WI38 (cell line): ENCODE measurements around the gene THSD4.

Experiments
- H3K4me3 ChIP-seq: 2 replicates; pipeline ENCODE4 v1.5.1; 2011; ENCODE audit warnings: low read depth, mild to moderate bottlenecking, control low read depth, low read length
- TF ChIP-seq, protein P1 (sequence below): IDR thresholded peaks from 2 replicates; pipeline ENCODE4 v1.5.1; 2012; ENCODE audit warnings: low read depth, mild to moderate bottlenecking, control low read depth, low read length

The THSD4 gene

DNA sequence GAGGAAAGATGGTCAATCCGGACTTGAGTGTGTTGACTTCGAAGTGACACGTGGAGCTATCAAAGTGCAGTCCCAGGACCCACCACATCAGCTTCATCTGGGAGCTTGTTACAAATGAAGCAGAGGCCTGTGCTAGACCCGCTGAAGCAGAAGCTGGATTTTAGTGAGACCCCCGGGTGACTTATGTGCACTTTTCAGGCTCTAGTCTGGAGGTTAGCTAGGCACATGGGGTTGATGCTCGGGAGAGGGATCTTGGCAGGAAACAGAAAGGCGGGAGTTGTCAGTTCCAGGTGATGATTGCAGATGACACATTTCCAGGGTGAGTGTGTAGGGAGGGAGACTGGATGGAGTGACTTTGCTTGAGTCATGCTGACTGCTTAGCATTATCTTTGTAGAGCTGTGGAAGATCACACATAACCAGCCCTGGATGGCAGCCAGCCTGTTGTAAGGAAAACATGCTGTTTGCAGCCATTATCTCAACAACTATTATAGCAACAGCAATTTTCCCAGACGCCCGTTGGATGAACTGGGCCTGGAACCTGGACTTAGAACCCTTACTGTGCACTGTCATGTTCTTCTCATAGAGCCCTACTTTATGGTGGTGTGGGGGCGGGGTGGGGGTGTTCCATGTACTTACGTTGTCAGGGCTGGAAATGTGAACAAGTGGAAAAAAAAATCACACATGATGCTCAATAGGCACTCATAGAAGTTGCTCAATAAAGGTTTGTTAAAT lies 122.4 kb downstream of the THSD4 start:
- TF ChIP-seq, protein P1, sequence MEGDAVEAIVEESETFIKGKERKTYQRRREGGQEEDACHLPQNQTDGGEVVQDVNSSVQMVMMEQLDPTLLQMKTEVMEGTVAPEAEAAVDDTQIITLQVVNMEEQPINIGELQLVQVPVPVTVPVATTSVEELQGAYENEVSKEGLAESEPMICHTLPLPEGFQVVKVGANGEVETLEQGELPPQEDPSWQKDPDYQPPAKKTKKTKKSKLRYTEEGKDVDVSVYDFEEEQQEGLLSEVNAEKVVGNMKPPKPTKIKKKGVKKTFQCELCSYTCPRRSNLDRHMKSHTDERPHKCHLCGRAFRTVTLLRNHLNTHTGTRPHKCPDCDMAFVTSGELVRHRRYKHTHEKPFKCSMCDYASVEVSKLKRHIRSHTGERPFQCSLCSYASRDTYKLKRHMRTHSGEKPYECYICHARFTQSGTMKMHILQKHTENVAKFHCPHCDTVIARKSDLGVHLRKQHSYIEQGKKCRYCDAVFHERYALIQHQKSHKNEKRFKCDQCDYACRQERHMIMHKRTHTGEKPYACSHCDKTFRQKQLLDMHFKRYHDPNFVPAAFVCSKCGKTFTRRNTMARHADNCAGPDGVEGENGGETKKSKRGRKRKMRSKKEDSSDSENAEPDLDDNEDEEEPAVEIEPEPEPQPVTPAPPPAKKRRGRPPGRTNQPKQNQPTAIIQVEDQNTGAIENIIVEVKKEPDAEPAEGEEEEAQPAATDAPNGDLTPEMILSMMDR, result no peak
- no peak overlapping the region for H3K4me3 ChIP-seq

DNA sequence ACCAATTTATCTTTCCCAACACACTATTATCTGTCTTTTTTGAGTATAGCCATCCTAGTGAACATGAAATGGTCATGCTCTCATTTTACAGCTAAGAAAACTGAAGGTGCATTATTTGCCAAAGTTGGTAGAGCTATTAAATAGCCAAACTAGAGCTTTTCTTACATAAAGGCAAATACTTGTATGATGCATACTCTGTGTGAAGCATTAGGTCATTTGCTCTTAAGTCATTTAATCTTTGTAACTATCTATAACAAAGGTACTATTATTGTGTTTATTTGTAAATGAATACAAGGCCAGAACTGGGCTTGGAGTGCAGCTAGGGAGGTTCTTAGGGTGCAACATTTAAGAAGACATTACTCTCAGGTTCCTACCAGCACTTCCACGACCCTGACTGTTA lies 123.7 kb downstream of the THSD4 start:
- TF ChIP-seq, protein P1, result no peak
- no peak overlapping the region for H3K4me3 ChIP-seq

DNA sequence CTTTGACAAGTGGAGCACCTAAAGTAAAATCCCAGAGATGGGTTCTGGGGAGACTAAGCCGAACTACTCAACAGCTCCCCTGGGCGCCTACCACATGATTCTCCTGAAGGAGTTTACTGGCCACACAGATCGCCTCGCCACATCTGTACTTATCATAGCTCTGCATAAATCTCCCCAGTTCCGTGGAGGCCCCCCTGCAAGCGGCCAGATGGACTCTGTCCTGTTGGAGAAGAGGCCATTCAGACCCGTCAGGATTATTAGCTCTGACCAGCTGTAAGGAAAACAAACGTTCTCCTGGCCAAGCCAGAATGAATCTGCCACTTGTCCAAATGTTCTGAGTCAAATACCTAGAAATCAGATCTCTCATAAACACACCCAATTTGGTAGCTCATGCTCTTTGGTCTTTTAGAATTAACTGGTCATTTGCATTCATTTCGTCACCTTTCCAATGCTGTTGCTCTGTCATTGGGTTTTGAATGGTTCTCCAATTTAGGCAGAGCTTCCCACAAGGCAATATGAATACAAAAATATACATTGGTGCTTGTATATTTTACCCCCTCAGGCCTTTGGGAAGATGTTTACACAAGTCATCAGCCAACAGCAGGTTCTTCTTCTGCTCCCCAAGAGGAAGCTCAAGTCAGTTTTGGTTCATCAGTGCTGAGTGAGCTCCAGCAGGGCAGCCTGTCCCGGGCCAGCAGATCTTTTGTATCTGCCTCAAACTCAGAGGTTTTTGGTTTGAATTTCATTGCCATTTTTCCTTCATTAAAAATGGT lies 124.5 kb downstream of the THSD4 start:
- TF ChIP-seq, protein P1, result no peak
- H3K4me3 ChIP-seq, result no peak overlapping the region

DNA sequence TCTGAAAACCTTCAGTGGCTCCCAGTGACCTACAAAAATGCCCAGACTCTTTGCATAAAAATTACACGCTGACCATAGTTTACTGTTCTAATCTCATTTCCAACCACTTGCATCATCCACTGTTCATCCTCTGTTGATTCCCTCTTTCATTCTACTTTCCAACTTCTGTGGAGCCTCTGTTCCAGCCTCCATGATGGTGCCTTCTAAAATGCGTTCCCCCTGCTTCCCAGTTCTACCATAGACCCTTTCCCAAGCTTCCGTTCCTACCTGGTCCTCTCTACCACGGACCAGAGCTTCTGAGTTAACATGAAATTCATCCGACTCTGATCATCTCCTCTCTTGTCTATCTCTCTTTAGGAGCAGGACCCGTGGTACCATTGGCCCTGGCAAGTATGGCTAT lies 127.0 kb downstream of the THSD4 start:
- TF ChIP-seq, protein P1, result no peak
- no peak overlapping the region for H3K4me3 ChIP-seq

DNA sequence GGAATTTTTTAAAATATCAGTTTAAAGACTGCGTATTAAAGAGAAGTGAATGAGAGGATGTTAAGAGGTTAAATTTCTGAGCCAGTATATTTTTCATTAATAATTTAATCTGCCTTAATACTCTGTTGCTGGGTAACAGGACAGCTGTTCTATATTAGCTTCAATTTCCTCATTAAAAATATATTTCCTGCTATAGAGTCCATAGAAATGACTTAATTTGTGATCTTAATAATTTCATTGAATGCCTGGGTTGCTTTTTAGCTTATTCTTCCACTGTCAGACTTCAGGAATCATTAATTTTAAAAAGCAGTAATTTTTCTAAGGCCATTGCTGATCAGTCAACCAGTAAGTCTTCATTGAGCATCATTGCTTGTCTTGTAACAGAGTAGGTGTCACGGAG lies 129.0 kb downstream of the THSD4 start:
- no peak overlapping the region for H3K4me3 ChIP-seq
- TF ChIP-seq, protein P1, result no peak

DNA sequence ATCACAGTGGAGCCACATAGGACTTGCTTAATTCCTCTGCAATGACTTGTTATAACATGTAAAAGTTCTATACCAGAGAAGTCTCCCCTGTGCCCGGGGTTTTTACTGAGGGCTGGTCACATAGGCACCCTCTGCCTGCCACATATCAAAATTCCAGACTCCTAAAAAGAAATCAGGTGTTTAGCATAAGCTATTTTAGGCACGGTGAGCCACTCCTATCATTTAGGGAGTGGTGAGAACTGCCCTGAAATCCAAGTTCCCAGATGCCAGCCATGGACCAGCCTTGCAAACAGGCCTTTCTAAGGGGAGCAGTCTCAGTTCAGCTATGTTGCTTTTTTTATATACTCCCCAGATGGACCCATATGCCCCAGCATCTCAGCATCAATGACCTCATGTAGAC lies 130.3 kb downstream of the THSD4 start:
- no peak overlapping the region for H3K4me3 ChIP-seq
- TF ChIP-seq, protein P1, result no peak

DNA sequence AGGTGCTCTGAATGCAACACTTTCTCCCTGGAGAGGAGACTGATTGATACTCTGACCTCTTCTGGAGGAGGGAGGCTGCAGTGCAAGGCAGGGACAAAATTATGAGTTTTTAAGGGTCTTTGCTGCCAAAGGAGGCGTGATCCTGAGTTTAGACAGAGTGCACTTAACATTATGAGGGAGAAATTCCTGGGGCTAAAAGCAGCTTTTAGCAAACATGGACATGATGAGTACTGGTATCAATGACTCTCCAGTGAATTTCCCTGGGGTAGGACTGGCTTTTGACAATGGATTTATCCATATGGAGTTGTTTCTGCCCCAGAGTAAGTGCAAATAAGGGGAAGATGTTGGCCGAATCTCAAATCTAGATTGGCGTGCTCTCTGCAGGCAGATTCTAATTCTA lies 133.1 kb downstream of the THSD4 start:
- TF ChIP-seq, protein P1, result no peak
- H3K4me3 ChIP-seq, result no peak overlapping the region
